ACHN (cell line): ENCODE measurements around the gene NRBF2.
A peak's percentile ranks its signal among the peaks of the same experiment; 100 is the strongest.

Experiments used
- DNase-seq: peaks from one replicate; pipeline ENCODE4 v3.0.0-alpha.2; 2015
- in situ Hi-C: cut with HindIII; loops from 2 replicates; pipeline ENCODE4 v1.10.0; 2017; ENCODE audit warnings: low sequenced_read_pairs, low pct_ligation_motif_present, low pct_unique_long_range_greater_than_20kb

The NRBF2 gene

GRCh38 chr10:63114031-63114814 lies 18.9 kb upstream of the NRBF2 start:
- in situ Hi-C loops: no loop called here
- DNase-seq: no peak

- in situ Hi-C loops: no loop called here
- DNase-seq: no peak
Observed at GRCh38 chr10:63115732-63116383, 17.3 kb upstream of the NRBF2 start.

- DNase-seq: no peak
- in situ Hi-C loops: no loop called here
Observed at GRCh38 chr10:63116452-63117072, 16.6 kb upstream of the NRBF2 start.

GRCh38 chr10:63119041-63119440 lies 14.1 kb upstream of the NRBF2 start:
- no peak for DNase-seq
- in situ Hi-C loops: no loop called here

- DNase-seq: no peak
- in situ Hi-C loops: no loop called here
Observed at GRCh38 chr10:63120554-63120953, 12.6 kb upstream of the NRBF2 start.

DNA sequence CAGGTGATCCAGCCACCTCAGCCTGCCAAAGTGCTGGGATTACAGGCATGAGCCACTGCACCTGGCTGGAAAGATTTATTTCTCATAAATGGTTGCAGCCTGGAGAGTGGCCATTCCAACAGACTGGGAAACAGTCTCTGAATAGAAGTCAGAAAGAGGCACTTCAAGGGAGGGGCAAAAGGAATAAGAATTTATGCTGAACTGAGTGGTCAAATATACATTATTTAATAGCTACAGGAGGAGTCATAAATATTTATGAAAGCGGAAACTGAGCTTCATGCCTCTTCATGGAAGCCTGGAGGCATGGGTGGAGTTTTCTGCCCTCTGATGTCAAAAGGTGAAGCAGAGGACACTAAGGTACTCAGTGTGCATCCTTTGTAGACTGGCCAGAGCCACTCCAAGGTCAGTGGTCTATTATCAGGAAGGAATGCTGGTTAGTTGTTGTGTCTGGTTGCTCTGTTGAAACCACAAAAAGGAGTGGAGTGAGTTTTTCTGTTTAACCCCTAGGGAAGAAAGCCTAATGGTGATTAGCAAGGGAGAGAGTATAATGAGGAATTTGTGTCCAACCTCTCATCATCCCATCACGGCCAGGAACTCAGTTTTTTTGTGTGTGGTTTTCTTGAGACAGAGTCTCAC lies 9.3 kb upstream of the NRBF2 start:
- in situ Hi-C loops: no loop called here
- DNase-seq: no peak

DNA sequence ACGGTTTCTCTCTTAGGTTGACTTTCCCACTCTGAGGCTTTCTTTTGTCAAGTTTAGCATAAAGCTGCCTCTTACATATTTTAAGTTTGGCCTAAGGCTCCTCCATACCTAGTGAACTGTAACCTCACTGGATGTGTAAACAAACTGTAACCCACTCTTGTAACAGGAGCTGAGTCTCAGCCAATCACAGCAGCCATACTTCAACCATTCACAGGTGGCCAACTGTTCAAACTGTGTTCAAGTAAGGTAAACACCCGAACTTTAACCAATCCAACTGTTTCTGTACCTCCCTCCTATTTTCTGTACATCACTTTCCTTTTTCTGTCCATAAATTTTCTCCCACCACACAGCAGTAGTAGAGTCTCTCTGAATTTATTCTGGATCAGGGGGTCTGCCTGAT lies 7.7 kb upstream of the NRBF2 start:
- in situ Hi-C loops: no loop called here
- no peak for DNase-seq

GRCh38 chr10:63128443-63128842 lies 4.7 kb upstream of the NRBF2 start:
- DNase-seq: peak; percentile 17
- in situ Hi-C loops: no loop called here

DNA sequence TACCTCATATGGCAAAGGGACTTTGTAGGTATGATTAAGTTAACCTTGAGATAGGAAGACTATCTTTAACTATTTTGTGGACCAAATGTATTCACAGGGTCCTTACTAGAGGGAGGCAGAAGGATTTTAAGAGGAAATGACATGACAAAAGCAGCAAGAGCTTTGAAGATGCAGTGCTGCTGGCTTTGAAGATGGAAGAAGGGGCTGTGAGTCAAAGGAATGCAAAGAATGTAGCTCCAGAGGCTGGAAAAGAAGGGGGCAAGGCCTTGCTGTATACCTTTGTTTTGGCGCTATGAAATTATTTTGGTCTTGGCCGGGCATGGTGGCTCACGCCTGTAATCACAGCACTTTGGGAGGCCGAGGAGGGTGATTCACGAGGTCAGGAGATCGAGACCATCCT lies 3.2 kb upstream of the NRBF2 start:
- in situ Hi-C loops: no loop called here
- DNase-seq: no peak

DNA sequence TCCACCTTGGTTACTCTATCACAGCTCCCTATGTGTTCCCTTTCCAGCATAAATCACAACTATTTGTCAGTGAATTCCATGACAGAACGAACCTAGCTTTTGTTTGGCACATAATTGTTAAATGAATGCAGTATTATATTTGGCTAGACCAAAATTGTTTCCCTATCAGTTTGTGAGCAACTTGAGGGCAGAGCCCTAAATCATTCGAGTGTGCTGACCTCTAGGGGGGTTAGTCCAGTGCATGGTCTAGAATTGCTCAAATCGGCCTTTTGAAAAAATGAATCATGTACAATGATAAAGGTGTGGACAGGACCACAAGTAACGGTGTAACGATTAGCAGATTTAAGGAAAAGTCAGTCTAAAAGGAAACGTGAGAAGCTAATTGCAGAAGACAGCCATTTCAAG lies 475 bp upstream of the NRBF2 start:
- in situ Hi-C loops: no loop called here
- DNase-seq: no peak

DNA sequence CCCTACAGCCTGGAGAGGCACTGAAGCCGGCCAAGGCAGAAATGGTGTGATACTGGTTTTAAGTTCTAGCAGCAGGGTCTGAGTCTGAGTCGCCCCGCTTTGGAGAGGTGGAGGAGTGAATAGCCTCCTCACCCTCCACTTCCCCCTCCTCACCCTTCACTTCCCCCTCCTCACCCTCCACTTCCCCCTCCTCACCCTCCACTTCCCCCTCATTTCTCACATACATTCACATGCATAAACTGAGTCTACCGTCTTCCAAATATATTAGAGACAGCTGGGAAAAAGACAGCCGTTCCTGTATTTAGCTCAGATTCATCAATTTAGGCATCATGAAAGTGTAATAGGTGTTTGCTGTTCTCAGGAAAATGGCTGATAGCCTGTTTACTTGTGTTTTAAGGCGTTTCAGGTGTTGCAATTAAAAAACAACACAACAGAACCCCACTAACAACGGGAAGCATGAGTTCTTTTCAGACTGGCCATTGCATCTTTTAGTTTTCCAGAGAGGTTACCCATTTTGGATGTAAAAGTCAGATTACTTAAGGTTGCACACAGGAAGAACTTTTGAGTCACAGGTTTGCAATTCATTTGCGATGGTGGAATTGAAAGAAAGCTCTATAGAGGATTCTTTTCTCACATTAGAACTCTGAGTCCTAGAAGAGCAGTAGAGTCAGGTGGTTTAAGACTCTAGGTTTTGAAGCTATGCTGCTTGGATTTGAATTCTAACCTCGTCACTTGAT lies 861 bp downstream of the NRBF2 start:
- in situ Hi-C loops: no loop called here
- DNase-seq: peak; percentile 29

- DNase-seq: no peak
- in situ Hi-C loops: no loop called here
Observed at GRCh38 chr10:63137306-63137705, 4.2 kb downstream of the NRBF2 start.

DNA sequence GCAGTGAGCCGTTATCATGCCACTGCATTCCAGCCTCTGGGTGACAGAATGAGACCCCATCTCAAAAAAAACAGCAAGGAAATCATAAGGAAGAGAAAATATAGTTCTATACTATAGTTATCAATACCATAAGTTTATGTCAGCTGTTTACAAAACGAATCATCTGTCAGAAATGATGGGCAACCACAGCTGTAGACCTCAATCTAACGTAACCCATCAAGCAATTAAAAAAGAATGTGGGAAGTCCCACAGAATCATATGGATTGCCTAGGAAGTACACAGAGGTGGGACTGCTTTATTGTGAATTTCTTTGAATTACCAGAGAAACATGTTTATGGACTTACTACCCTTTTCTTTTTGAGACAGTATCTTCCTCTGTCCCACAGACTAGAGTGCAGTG lies 6.9 kb downstream of the NRBF2 start:
- DNase-seq: no peak
- in situ Hi-C loops: no loop called here

DNA sequence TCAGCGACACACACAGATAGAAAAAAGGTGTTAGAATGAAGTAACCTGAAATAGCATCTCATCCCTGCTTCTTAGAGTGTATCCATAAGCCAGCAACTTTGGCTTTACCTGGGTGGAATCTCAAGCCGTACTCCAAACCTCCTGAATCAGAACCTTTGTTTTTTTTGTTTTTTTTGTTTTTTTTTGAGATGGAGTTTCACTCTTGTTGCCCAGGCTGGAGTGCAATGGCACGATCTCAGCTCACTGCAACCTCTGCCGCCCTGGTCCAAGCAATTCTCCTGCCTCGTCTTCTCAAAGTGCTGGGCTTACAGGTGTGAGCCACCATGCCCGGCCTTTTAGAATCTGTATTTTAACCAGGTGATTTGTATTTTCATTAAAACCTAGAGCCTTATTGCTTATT lies 9.0 kb downstream of the NRBF2 start:
- no peak for DNase-seq
- in situ Hi-C loops: no loop called here

GRCh38 chr10:63143987-63144386 lies 10.9 kb downstream of the NRBF2 start:
- no peak for DNase-seq
- in situ Hi-C loops: no loop called here

GRCh38 chr10:63145782-63146181 lies 12.7 kb downstream of the NRBF2 start:
- in situ Hi-C loops: no loop called here
- no peak for DNase-seq

DNA sequence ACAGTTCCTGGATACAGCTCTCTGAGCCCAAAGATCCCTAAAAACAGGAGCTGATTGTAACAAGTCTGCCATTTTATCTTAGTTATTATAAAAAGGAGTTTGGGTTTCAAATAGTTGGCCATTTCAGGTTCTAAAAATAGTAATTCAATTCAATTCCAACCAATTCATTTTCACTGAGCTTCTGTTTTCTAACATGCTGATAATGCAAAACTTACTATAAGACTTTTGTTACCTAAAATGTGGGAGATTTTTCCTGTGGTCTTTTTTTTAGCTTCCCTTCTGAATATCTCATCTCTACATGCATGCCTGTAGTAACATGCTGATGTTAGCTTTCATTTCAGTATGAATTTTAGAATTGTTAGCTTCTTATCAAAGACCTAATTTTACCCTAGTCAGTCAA lies 13.4 kb downstream of the NRBF2 start:
- in situ Hi-C loops: no loop called here
- no peak for DNase-seq

GRCh38 chr10:63150745-63151144 lies 17.6 kb downstream of the NRBF2 start:
- in situ Hi-C loops: no loop called here
- DNase-seq: no peak
